Ectodermal cell (in vitro differentiated cells): ENCODE results near the gene MMAA.

ENCODE experiments used
- H3K27ac ChIP-seq: 2 replicates; pipeline ENCODE4 v1.7.0; 2013; ENCODE audit warnings: mild to moderate bottlenecking, low read depth, low read length; ENCODE audit not compliant: insufficient read depth, poor library complexity, severe bottlenecking
- H3K27me3 ChIP-seq: 2 replicates; pipeline ENCODE4 v1.7.0; 2013; ENCODE audit warnings: mild to moderate bottlenecking, low read length; ENCODE audit not compliant: insufficient read depth, control insufficient read depth, poor library complexity, severe bottlenecking
- H3K36me3 ChIP-seq: one replicate; pipeline ENCODE4 v1.7.0; 2013; ENCODE audit warnings: low read length; ENCODE audit not compliant: control insufficient read depth, insufficient read depth
- H3K4me1 ChIP-seq: one replicate; pipeline ENCODE4 v1.7.0; 2013; ENCODE audit warnings: low read length; ENCODE audit not compliant: control insufficient read depth, insufficient read depth
- H3K4me3 ChIP-seq: 2 replicates; pipeline ENCODE4 v1.7.0; 2013; ENCODE audit warnings: low read depth, low read length, control low read depth; ENCODE audit not compliant: insufficient read depth
- H3K9me3 ChIP-seq: 2 replicates; pipeline ENCODE4 v1.7.0; 2013; ENCODE audit warnings: mild to moderate bottlenecking, low read length, moderate library complexity; ENCODE audit not compliant: control insufficient read depth
- WGBS, 2 experiments: methylation state at CpG; one replicate each; pipeline ENCODE4 v1.1.7; 2013; ENCODE audit warnings: missing lambda C conversion rate in 2 of 2; 5-methylcytosine and 5-hydroxymethylcytosine counted together

Gene MMAA

DNA sequence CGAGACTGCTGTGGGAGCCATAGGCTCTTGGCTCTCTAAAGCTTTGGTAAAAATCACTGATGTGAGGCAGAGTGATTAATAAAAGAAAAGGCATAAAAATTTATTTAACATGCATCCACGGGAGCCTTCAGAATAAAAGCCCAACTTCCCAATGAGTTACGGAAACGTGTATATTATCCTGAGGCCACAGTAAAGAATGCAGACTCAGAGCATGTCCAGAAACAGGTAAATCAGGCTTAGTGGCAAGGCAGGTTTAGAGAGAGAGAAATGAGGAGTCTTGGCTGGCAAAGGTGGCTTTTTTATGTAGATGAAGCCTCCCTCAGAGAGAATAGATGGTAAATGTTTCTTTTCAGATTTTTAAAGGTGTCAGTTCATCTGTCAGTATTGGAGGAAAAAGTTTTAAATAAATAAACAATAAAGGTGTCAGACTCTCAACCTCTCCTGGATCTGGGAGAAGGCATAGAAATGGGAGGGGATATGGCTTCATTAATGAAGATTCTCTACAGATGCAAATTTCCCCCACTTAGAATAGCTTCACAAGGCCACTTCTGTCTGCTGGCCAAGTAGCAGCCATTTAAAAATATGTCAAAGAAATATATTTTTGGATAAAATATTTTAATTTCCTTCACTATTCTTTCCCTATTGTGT is 84.8 kb downstream of the MMAA start:
- no peak overlapping the region for H3K27ac ChIP-seq
- H3K9me3 ChIP-seq: no peaks in the 10 kb centered on the region
- no peaks in the 10 kb centered on the region for H3K27me3 ChIP-seq
- no peaks in the 10 kb centered on the region for H3K36me3 ChIP-seq
- no peak overlapping the region for H3K4me3 ChIP-seq
- H3K4me1 ChIP-seq: no peaks in the 10 kb centered on the region
- WGBS, 2 experiments: 45% methylated on average over 4 of the region's 4 CpGs

DNA sequence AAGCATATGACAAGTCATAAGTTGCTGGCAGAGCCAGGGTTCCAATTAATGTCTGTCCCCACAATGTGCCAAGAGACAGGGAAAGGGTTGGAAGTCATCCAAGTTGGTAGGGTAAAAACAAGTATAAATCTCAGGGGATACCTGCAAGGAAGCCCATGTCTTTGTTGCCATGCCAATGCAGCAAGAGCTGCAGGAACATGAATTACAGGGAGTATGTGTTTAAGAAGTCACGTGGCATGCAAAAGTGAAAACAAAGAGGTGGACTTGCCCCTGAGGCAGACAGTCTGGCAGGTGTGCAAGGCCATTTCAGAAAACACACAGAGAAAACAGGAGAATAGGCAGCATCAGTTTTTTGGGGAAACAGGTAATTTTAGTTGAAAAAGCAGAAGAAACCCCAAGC is 90.2 kb downstream of the MMAA start:
- no peak overlapping the region for H3K4me3 ChIP-seq
- no peaks in the 10 kb centered on the region for H3K27me3 ChIP-seq
- no peaks in the 10 kb centered on the region for H3K36me3 ChIP-seq
- H3K4me1 ChIP-seq: no peaks in the 10 kb centered on the region
- 91 to 95% methylated on average over 1 of the region's 1 CpG for WGBS, 2 experiments
- H3K9me3 ChIP-seq: no peaks in the 10 kb centered on the region
- H3K27ac ChIP-seq: no peak overlapping the region
